Aorta (tissue), 5 donors: Measurements from ENCODE around the gene HOXB7. TPM values are rescaled to one million over a fixed set of nuclear protein-coding genes. Genes with fewer than 3 reads are reported as not detected.

Source experiments
- ATAC-seq: fragments of 200-7000 bp; cut with Tn5 transposase; one replicate; pipeline ENCODE4 v1.9.1; 2022; ENCODE audit warnings: moderate library complexity; ENCODE audit not compliant: low FRiP score
- DNase-seq, 2 donors: peaks; one replicate each; pipeline ENCODE4 v3.0.0-alpha.2; 2020
- H3K27ac ChIP-seq, 2 donors: one replicate each; pipeline ENCODE4 v1.5.1; 2013; ENCODE audit warnings: low read length in 2 of 2, mild to moderate bottlenecking in 2 of 2, moderate library complexity in 2 of 2, control low read depth in 1 of 2, inconsistent platforms in 1 of 2, low read depth in 1 of 2
- H3K27me3 ChIP-seq, 2 donors: one replicate each; pipeline ENCODE4 v1.6.1; 2013; ENCODE audit warnings: control low read depth in 1 of 2, low read length in 1 of 2, mild to moderate bottlenecking in 1 of 2, moderate library complexity in 1 of 2; ENCODE audit not compliant: insufficient read depth in 2 of 2, control insufficient read depth in 1 of 2
- H3K36me3 ChIP-seq, 2 donors: one replicate each; pipeline ENCODE4 v1.6.1; 2013; ENCODE audit warnings: control low read depth in 1 of 2, low read length in 1 of 2, mild to moderate bottlenecking in 1 of 2; ENCODE audit not compliant: insufficient read depth in 2 of 2, control insufficient read depth in 1 of 2
- H3K4me1 ChIP-seq, 2 donors: one replicate each; pipeline ENCODE4 v1.6.1; 2013; ENCODE audit warnings: low read length in 2 of 2, control low read depth in 1 of 2, mild to moderate bottlenecking in 1 of 2, moderate library complexity in 1 of 2; ENCODE audit not compliant: insufficient read depth in 2 of 2, control insufficient read depth in 1 of 2
- H3K4me3 ChIP-seq, 2 donors: one replicate each; pipeline ENCODE4 v1.5.1; 2013; ENCODE audit warnings: low read length in 2 of 2, control low read depth in 1 of 2, mild to moderate bottlenecking in 1 of 2
- H3K9me3 ChIP-seq: one replicate; pipeline ENCODE4 v1.6.1; 2013; ENCODE audit warnings: mild to moderate bottlenecking, low read length; ENCODE audit not compliant: control insufficient read depth
- WGBS, 2 donors: extraction: QIAGEN DNeasy Blood & Tissue Kit; methylation state at CpG; one replicate each; pipeline ENCODE4 v1.1.7; 2013; 5-methylcytosine and 5-hydroxymethylcytosine counted together
- intact Hi-C, 2 donors: fragments of 100-400 bp; cut with DNase I; formaldehyde crosslinking; loops; one replicate each; pipeline versions ENCODE4 v1.14.2 to v1.15.0; 2022
- polyA plus RNA-seq, 2 donors: library from polyadenylated mRNA; stranded (reverse); fragments of 200-250 nt; gene quantifications; one replicate each; pipeline ENCODE4 v1.2.3, GENCODE V29; 2013
- total RNA-seq, 2 donors: library from RNA; stranded (reverse); fragmentation: NEBNext Ultra II Directional; extraction: Animal tissue kit (Norgen Biotek cat#: 25700); gene quantifications; one replicate each; pipeline ENCODE4 v1.2.1, GENCODE V29; 2021
- donor health status: healthy with polysubstance abuse.
- donor health status: Bipolar disorder and iron deficiency.
- donor health status: DM: no; HTN: no; CAD: no.
- donor health status: DM: no; HTN: no; CAD: no.
- donor health status: DM: yes; HTN: yes; CAD: no.

Gene HOXB7
- total and polyA plus RNA-seq, 4 donors, result 9.1 to 22.4 (median 16.1) TPM

GRCh38 chr17:48639136-48639535 is 28.3 kb upstream of the HOXB7 start:
- intact Hi-C loops, result no loop called here

GRCh38 chr17:48637323-48638260 is 26.8 kb upstream of the HOXB7 start:
- H3K4me1 ChIP-seq, result no peaks in the 10 kb centered on the region
- H3K9me3 ChIP-seq, result no peaks in the 10 kb centered on the region
- no peak overlapping the region for H3K27ac ChIP-seq
- peak in 1 of 2 donors; percentile 31 for DNase-seq
- peaks cover 0 to 2% of the 10 kb centered on the region in 2 donors for H3K27me3 ChIP-seq
- WGBS, 2 donors, result 55 to 66% methylated on average over 18 of the region's 18 CpGs
- intact Hi-C loops, result no loop called here
- H3K36me3 ChIP-seq, result no peaks in the 10 kb centered on the region
- no peak overlapping the region for H3K4me3 ChIP-seq
- no peak for ATAC-seq

More at GRCh38 chr17:48639136-48639535, 28.3 kb upstream of the HOXB7 start:
- Histone ChIP-seq H3K27me3 (peaks cover 0 to 2% of the 10 kb centered on the region in 2 donors), H3K4me3 (no peak overlapping the region), H3K4me1 (no peaks in the 10 kb centered on the region), H3K36me3 (no peaks in the 10 kb centered on the region), H3K27ac (no peak overlapping the region), H3K9me3 (no peaks in the 10 kb centered on the region)
- DNase-seq (no peak), ATAC-seq (no peak)
- WGBS, 2 donors, result 53 to 54% methylated on average over 5 of the region's 5 CpGs

DNA sequence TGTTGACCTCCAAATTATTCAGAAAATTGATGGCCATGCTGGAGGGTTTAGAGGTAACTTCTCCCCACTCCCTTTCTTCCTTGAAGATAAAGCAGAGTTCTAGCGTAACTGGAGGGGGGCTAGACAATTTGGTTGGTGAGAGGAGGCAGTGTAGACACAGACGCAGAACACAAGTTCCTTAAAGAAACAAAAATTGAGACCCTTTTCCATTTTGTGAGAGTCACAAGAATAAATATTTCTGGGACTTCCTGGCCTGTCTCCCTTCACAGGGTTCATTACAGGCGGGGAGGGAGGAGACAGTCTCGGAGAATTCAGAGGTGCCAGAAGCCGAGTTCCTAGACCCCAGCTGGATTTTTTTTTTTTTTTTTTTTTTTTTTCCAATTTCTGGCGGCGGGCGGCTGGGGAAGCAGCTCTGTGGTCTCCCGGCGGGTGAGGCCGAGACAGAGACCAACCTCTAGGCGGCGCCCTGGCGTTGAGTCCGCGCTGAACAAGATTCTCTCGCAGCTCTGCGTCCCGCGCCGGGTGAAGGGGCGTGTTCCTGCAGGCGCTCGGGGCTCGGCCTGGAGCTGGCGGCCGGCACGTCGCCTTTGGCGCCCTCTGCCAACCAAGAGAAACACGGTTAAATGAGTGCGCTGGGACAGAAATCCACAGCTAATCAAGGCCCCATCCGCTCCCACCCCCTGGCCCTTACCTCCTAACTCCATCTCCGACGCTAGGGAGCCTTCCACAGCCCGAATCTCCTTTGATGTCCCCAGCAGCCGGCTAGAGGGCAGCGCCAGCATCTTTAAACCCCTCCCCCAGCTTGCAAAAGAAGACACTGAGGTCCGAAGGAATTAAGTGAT is 25.6 kb upstream of the HOXB7 start:
- no peak overlapping the region for H3K27ac ChIP-seq
- intact Hi-C loops, result no loop called here
- DNase-seq (peak; percentile 84 to 94), ATAC-seq (peak; percentile 80)
- no peak overlapping the region for H3K4me3 ChIP-seq
- H3K4me1 ChIP-seq, result no peaks in the 10 kb centered on the region
- H3K36me3 ChIP-seq, result no peaks in the 10 kb centered on the region
- peaks cover 0 to 2% of the 10 kb centered on the region in 2 donors for H3K27me3 ChIP-seq
- WGBS, 2 donors, result 11 to 13% methylated on average over 39 of the region's 39 CpGs
- H3K9me3 ChIP-seq, result no peaks in the 10 kb centered on the region

DNA sequence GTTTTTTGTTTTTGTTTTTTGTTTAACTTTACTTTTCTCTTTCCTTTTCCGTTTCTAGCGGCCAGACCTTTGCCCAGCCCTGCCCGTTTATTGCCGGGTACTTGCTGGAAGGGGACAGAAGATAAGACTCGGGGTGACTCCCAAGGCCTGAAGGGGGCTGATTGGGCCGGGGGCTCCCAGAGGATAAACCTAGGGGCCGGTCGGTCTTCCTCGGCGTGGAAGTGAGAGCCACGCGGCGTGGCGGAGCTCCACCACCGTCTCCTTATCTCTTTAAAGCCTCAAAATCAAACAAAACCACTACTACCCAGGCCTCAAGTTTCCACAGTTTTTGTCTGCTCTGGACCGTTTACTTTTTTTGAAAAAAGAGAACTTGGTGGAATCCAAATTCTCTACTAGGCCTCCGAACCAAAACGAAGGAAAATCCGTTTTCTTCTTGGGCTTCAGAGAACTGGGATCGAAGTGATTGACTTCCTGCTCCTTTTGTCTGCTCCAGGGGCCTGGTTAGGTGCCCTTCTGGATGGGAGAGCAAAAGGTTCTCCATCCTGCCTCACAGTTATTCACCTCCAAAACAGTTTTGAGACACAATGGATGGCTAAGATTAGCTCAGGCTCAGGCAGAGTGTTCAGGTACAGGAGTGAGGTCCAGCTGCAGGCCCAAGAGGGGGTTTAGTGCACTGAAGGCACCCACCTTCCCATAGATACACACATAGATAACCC is 23.8 kb upstream of the HOXB7 start:
- H3K9me3 ChIP-seq, result no peaks in the 10 kb centered on the region
- intact Hi-C loops, result no loop called here
- H3K4me3 ChIP-seq, result no peak overlapping the region
- peak in 1 of 2 donors; percentile 59 for DNase-seq
- WGBS, 2 donors, result 56 to 73% methylated on average over 20 of the region's 20 CpGs
- peaks cover 0 to 2% of the 10 kb centered on the region in 2 donors for H3K27me3 ChIP-seq
- H3K36me3 ChIP-seq, result no peaks in the 10 kb centered on the region
- H3K27ac ChIP-seq, result no peak overlapping the region
- H3K4me1 ChIP-seq, result no peaks in the 10 kb centered on the region
- ATAC-seq, result no peak

DNA sequence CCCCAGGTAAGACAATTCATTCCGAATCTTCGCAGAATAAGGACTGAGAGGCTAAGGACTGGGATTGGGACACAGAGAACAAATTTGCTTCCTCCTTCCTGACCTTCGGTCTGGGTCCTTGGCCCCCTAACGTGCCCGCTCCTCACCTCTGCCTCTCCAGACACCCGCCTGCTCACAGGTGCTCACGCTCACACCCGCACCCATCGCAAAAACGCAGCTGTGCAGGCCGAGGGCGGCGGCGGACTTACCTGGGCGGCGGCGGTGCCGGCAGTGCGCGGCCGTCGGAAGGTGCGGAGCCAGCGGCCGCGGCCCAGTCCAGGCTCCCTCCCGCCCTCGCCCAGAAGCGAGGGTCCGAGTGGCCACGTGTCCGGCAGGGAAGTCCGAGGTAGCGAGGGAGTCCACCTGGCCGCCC is 22.5 kb upstream of the HOXB7 start:
- 44 to 54% methylated on average over 35 of the region's 35 CpGs for WGBS, 2 donors
- Histone ChIP-seq H3K27me3 (peaks cover 0 to 2% of the 10 kb centered on the region in 2 donors), H3K9me3 (no peaks in the 10 kb centered on the region), H3K36me3 (no peaks in the 10 kb centered on the region), H3K4me1 (no peaks in the 10 kb centered on the region), H3K4me3 (no peak overlapping the region), H3K27ac (no peak overlapping the region)
- ATAC-seq, result no peak
- intact Hi-C loops, result no loop called here
- peak; percentile 18 to 56 for DNase-seq

DNA sequence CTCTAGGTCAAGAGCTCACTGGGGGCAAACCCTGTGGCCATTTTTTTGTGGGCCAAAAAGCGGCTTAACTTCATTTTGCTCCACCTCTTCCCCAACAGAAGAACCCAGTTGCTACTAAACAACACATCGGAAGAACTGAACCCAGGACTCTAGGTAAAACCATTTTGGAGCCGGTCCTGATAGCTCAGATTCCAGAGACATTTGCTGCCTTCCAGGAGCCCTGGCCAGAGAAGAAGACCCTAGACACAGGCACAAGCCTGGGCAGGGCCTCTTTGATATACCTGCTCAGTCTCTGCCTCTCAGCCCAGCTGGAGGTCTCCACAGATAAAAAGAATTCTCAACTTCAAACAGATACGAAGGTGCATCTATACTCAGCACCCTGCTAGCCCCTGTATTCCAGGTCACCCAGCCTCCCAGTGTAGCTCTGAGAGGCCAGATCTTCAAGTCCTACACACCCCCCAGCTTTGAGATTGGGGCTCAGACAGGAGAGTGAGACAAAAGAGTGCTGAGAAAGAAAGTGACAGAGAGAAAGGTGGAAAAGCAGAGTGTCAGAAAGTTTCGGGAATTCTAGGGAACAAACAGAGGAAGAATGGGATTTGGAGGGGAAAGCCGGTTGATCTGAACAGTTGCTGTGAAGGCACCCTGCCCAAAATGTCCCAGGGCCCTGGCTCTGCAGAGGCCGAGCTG is 21.9 kb upstream of the HOXB7 start:
- no peaks in the 10 kb centered on the region for H3K4me1 ChIP-seq
- H3K36me3 ChIP-seq, result no peaks in the 10 kb centered on the region
- ATAC-seq, result no peak
- DNase-seq, result peak in 1 of 2 donors; percentile 8
- 67 to 77% methylated on average over 7 of the region's 7 CpGs for WGBS, 2 donors
- peaks cover 0 to 2% of the 10 kb centered on the region in 2 donors for H3K27me3 ChIP-seq
- intact Hi-C loops, result no loop called here
- no peak overlapping the region for H3K4me3 ChIP-seq
- no peaks in the 10 kb centered on the region for H3K9me3 ChIP-seq
- H3K27ac ChIP-seq, result no peak overlapping the region

DNA sequence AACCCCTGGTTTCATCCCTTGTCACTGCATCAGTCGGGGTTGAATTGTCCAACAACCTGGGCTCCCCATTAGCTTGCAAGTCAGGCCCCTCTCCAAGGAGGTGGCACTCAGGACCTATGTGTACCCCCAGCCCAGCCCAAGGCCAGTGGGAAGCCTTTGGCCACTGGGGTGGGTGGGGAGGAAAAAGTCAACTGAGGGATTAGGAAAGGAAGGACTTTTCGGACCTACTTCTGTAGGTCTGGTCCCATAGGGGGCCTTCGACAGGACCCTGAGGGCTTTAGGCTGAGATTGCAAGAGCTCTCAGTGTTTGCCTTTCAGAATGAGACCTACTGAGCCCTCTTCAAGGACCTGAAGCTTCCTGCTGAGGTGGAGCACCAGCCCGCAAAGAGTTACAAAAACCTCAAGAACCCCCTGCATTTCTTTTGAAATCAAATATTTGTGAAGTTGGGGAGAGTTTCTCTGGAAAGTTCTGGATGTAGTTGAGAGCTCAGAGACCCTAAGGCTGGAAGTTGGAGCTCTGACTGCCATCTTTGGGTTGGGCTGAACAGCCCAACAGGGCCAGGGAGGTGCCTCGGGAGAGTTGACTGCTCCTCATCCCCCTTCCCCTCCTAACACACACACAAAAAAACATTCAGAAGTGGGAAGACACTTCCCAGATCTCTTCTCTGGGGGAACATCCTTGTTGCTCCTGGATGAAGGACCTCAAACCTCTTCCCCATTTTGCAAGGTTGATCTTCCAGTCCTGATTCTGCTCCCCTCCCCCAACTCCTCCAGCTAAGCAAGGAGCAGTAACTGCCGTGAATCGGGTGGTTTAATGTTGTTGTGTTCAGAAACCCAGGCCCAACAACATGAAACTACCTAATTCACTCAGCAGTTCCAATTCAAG is 21.1 kb upstream of the HOXB7 start:
- ATAC-seq (no peak), DNase-seq (peak; percentile 10 to 32)
- Histone ChIP-seq H3K27ac (no peak overlapping the region), H3K4me3 (no peak overlapping the region), H3K4me1 (no peaks in the 10 kb centered on the region), H3K27me3 (peaks cover 0 to 2% of the 10 kb centered on the region in 2 donors), H3K9me3 (no peaks in the 10 kb centered on the region), H3K36me3 (no peaks in the 10 kb centered on the region)
- intact Hi-C loops, result no loop called here
- 62 to 81% methylated on average over 7 of the region's 7 CpGs for WGBS, 2 donors
